Left ventricle myocardium inferior (tissue), 1 donor: ENCODE measurements around the gene TMCC1. TPM values are rescaled to one million over a fixed set of nuclear protein-coding genes. Genes with fewer than 3 reads are reported as not detected.
A peak's percentile ranks its signal among the peaks of the same experiment; 100 is the strongest.

Source experiments
- DNase-seq: peaks from one replicate; pipeline ENCODE4 v3.0.0-alpha.2; 2020
- H3K27ac ChIP-seq: fragments of 200-600 bp; replicated peaks from 2 replicates; pipeline ENCODE4 v1.8.0; 2021
- H3K27me3 ChIP-seq: fragments of 200-600 bp; 2 replicates; pipeline ENCODE4 v1.8.0; 2021; ENCODE audit warnings: low read depth
- H3K36me3 ChIP-seq: fragments of 200-600 bp; 2 replicates; pipeline ENCODE4 v1.8.0; 2021
- H3K4me1 ChIP-seq: fragments of 200-600 bp; 2 replicates; pipeline ENCODE4 v1.8.0; 2021
- H3K4me3 ChIP-seq: fragments of 200-600 bp; 2 replicates; pipeline ENCODE4 v1.8.0; 2021; ENCODE audit warnings: mild to moderate bottlenecking, moderate library complexity
- H3K9me3 ChIP-seq: fragments of 200-600 bp; replicated peaks from 2 replicates; pipeline ENCODE4 v1.8.0; 2021
- intact Hi-C: fragments of 100-400 bp; cut with micrococcal nuclease; formaldehyde crosslinking; loops from one replicate; pipeline ENCODE4 v1.11.0; 2022
- total RNA-seq: library from RNA; stranded (reverse); fragmentation: NEBNext Ultra II Directional; extraction: Animal tissue kit (Norgen Biotek cat#: 25700); gene quantifications from one replicate; pipeline ENCODE4 v1.2.1, GENCODE V29; 2021
- TF ChIP-seq, protein P1 (sequence below): fragments of 200-600 bp; IDR thresholded peaks from 2 replicates; pipeline ENCODE4 v1.8.0; 2021; ENCODE audit warnings: antibody characterized with exemption, mild to moderate bottlenecking, borderline replicate concordance
- donor health status: DM: no; HTN: yes; CAD: no; lungs with severe emphysema.

TMCC1 gene
- total RNA-seq, 1 donor from 2014 or later, result 28.3 TPM

DNA sequence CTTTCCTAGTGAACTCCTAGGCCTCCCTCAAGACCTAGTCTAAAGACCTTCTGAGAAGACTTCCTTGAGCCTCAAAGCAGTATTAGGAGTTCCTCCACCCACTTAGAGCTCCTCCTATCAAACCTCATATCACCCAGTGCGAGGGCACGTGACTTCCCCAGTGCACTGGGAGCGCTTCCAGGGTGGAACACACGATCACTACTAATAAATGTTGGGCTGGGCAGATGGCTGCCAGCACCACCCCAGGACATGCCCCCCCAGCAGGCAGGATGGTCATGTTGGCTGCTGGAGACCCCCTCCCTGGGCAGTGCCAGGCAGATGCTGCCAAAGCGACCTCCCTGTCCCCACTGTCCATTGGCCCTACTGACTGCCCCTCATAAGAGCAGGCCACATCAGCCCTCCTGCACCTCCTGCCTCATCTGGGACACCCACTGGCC, 278.6 kb downstream of the TMCC1 start:
- Histone ChIP-seq H3K27ac (peak overlapping the region; percentile 99), H3K9me3 (no peaks in the 10 kb centered on the region), H3K27me3 (no peaks in the 10 kb centered on the region), H3K4me1 (peaks cover 98% of the 10 kb centered on the region), H3K4me3 (no peak overlapping the region), H3K36me3 (no peaks in the 10 kb centered on the region)
- intact Hi-C loops, result no loop called here
- TF ChIP-seq, protein P1, sequence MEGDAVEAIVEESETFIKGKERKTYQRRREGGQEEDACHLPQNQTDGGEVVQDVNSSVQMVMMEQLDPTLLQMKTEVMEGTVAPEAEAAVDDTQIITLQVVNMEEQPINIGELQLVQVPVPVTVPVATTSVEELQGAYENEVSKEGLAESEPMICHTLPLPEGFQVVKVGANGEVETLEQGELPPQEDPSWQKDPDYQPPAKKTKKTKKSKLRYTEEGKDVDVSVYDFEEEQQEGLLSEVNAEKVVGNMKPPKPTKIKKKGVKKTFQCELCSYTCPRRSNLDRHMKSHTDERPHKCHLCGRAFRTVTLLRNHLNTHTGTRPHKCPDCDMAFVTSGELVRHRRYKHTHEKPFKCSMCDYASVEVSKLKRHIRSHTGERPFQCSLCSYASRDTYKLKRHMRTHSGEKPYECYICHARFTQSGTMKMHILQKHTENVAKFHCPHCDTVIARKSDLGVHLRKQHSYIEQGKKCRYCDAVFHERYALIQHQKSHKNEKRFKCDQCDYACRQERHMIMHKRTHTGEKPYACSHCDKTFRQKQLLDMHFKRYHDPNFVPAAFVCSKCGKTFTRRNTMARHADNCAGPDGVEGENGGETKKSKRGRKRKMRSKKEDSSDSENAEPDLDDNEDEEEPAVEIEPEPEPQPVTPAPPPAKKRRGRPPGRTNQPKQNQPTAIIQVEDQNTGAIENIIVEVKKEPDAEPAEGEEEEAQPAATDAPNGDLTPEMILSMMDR, result no peak
- peak; percentile 62 for DNase-seq

DNA sequence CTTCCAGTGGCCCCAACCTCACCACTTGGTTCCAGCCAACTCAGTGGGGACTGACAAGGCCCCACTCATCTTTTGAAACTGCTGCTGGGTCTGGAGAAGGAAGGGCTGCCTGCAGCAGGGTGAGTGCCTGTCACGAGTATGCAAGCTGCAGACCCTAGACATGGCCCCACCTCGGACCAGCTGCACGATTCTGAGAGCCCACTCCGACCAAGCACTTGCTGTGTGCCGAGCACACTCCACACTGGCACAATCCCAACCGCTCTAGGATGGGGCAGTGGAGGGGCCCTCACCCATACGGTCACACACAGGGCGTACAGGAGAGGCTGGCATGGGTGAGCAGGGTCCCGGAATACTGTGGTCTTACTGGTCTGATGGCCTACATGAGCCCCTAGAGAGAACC, 279.1 kb downstream of the TMCC1 start:
- H3K36me3 ChIP-seq, result no peaks in the 10 kb centered on the region
- TF ChIP-seq, protein P1, result no peak
- H3K9me3 ChIP-seq, result no peaks in the 10 kb centered on the region
- no peaks in the 10 kb centered on the region for H3K27me3 ChIP-seq
- peak; percentile 18 for DNase-seq
- H3K4me1 ChIP-seq, result peaks cover 98% of the 10 kb centered on the region
- intact Hi-C loops, result no loop called here
- H3K4me3 ChIP-seq, result no peak overlapping the region
- peak overlapping the region; percentile 99 for H3K27ac ChIP-seq

DNA sequence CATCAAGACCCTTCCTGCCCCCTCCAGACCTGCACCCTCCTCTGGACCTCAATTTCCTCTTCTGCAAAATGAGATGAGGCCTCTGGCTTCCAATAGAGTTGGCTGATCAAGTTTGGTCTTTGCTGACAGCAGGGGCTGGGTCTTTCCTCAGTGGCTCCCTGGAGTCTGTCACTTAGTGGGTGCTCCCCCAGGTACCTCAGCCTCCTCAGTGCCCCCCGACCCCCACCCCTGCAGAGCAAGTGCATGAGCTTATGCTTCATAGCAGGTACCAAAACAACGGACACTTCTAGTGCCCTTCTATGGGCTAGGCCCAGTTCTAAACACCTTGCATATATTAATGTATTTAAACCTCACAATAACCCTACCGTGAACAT, 280.2 kb downstream of the TMCC1 start:
- Histone ChIP-seq H3K9me3 (no peaks in the 10 kb centered on the region), H3K4me1 (peaks cover 98% of the 10 kb centered on the region), H3K36me3 (no peaks in the 10 kb centered on the region), H3K27me3 (no peaks in the 10 kb centered on the region), H3K4me3 (no peak overlapping the region), H3K27ac (peak overlapping the region; percentile 97)
- intact Hi-C loops, result no loop called here
- peak; percentile 6 for DNase-seq
- TF ChIP-seq, protein P1, result no peak

DNA sequence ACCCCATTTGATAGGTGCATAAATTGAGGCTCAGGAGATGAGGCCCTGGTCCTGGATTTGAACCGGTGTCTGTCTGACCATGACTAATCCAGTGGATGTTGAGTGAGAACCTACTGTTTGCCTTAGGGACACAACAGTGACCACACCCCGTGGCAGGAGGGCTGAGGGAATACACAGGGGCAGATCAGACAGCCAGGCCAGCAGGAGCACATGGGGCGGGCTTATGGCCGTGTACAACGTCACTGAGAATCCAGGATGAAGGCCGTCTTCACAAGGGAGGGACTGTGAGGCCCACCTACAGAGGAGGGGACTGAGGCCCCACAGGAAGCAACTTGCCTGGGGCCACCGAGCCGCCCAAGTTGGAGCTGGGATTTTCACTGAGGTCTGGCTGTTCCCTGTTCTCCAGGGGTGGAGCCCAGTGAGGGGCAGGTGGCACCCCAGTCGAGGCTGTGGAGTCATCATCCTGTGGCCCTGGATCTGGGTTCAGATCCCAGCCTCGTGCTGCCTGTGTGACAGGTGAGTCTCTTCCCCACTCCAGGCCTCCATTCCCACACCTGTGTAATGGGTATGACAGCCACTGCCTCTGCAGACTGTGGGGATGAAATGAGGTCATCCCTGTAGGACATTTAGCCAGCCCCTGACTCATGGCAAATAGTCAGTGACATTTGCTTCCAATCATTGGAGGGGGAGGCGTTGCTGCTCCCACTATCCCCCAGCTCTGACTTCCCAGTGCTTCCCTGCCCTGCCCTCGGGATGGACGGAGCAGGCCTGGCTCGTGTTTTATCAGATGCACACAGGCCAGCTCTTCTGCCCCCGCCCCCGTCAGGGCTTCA, 280.8 kb downstream of the TMCC1 start:
- Histone ChIP-seq H3K9me3 (no peaks in the 10 kb centered on the region), H3K36me3 (no peaks in the 10 kb centered on the region), H3K27ac (peak overlapping the region; percentile 97), H3K4me3 (no peak overlapping the region), H3K4me1 (peaks cover 98% of the 10 kb centered on the region), H3K27me3 (no peaks in the 10 kb centered on the region)
- intact Hi-C loops, result no loop called here
- DNase-seq, result peak; percentile 20
- TF ChIP-seq, protein P1, result no peak

DNA sequence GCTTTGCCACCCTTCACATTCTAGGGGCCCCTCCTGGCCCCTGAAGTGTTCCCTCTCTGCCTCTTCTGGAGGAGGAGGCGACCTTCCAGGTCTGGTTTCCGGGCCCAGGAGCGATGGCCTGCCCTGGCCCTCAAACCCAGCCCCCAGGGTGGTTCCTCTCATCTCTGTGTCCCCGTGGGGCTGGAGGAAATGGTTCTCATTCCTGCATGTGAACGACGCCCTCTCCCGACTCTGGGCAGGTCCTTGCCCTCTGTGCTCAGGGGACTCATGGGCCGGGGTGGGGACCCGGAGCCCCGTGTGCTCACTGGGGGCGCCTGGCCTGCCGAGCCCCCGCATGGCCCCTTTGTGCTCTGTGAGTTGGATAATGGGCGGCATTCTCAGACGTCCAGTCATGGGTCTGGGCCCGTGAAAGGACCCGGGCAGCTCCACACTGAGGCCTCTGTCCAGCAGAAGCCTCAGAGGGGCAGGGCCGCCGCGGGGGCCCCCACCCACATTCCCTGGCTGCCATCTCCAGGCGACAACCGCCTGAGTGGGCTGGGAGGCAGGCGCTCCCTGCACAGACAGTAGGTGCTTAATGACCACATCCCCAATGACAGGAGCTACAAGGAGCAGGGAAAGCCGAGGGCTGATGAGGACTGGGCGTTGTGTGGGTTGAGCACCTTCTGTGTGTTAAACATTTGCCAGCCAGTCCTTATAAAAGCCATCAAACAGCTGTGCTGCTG, 281.5 kb downstream of the TMCC1 start:
- no peaks in the 10 kb centered on the region for H3K9me3 ChIP-seq
- peak overlapping the region; percentile 97 for H3K27ac ChIP-seq
- TF ChIP-seq, protein P1, result peak; percentile 17
- intact Hi-C loops, result no loop called here
- H3K4me1 ChIP-seq, result peaks cover 98% of the 10 kb centered on the region
- DNase-seq, result peak; percentile 64
- no peak overlapping the region for H3K4me3 ChIP-seq
- no peaks in the 10 kb centered on the region for H3K27me3 ChIP-seq
- H3K36me3 ChIP-seq, result no peaks in the 10 kb centered on the region
